WTC11 (cell line): Measurements from ENCODE around the gene ADCY6. TPM values are rescaled to one million over a fixed set of nuclear protein-coding genes. Genes with fewer than 3 reads are reported as not detected.
"Not testable (repeated sequence)": the region's sequence is repeated elsewhere in the genome, so short reads cannot be mapped to it uniquely, and the experiment has no call there.

Source experiments
- ATAC-seq: fragments of 200-7000 bp; cut with Tn5 transposase; 2 replicates; pipeline ENCODE4 v1.10.0; 2021; ENCODE audit warnings: mild to moderate bottlenecking, moderate library complexity
- CTCF ChIA-PET: fragments of 300-600 bp; sonication (Branson Sonifier 250); formaldehyde crosslinking; loops from one replicate; lab custom pipeline; 2021; ENCODE audit warnings: antibody characterized with exemption; lab: Charles Lee
- POLR2A ChIA-PET: fragments of 350-600 bp; sonication (Branson Sonifier 250); formaldehyde crosslinking; loops from one replicate; lab custom pipeline; 2021; ENCODE audit warnings: antibody characterized with exemption; lab: Charles Lee
- DNase-seq: peaks from one replicate; pipeline ENCODE4 v3.0.0; 2021; ENCODE audit warnings: low spot score
- H3K27ac Mint-ChIP-seq: 2 replicates; pipeline ENCODE4 v1.8.0; 2021; ENCODE audit warnings: mixed read lengths
- H3K27me3 Mint-ChIP-seq: 2 replicates; pipeline ENCODE4 v1.8.0; 2021; ENCODE audit warnings: low read depth, mild to moderate bottlenecking, moderate library complexity, mixed read lengths
- H3K36me3 Mint-ChIP-seq: 2 replicates; pipeline ENCODE4 v1.8.0; 2021; ENCODE audit warnings: mixed read lengths
- H3K4me1 Mint-ChIP-seq: 2 replicates; pipeline ENCODE4 v1.8.0; 2022; ENCODE audit warnings: mixed read lengths
- H3K4me3 Mint-ChIP-seq: 2 replicates; pipeline ENCODE4 v1.8.0; 2021; ENCODE audit warnings: mild to moderate bottlenecking, moderate library complexity, mixed read lengths
- H3K9me3 Mint-ChIP-seq: 2 replicates; pipeline ENCODE4 v1.8.0; 2021; ENCODE audit warnings: mixed read lengths
- AFF4 ChIP-seq: sonication (generic); formaldehyde crosslinking; IDR thresholded peaks from 2 replicates; pipeline ENCODE4 v1.8.1; 2023; ENCODE audit warnings: mild to moderate bottlenecking, missing genetic modification reagents, borderline replicate concordance
- ATF2 ChIP-seq: sonication (generic); formaldehyde crosslinking; IDR thresholded peaks from 2 replicates; pipeline ENCODE4 v1.8.1; 2022; ENCODE audit warnings: low read depth, missing genetic modification reagents, borderline replicate concordance
- CREM ChIP-seq: sonication (generic); formaldehyde crosslinking; IDR thresholded peaks from 2 replicates; pipeline ENCODE4 v1.8.1; 2022; ENCODE audit warnings: mild to moderate bottlenecking, missing genetic modification reagents, moderate library complexity
- FOXP4 ChIP-seq: sonication (generic); formaldehyde crosslinking; IDR thresholded peaks from 2 replicates; pipeline ENCODE4 v1.8.0; 2022; ENCODE audit warnings: mild to moderate bottlenecking, missing genetic modification reagents
- KAT7 ChIP-seq: sonication (generic); formaldehyde crosslinking; IDR thresholded peaks from 2 replicates; pipeline ENCODE4 v1.8.1; 2023; ENCODE audit warnings: missing genetic modification reagents, mild to moderate bottlenecking, borderline replicate concordance
- NFE2L1 ChIP-seq: sonication (generic); formaldehyde crosslinking; IDR thresholded peaks from 2 replicates; pipeline ENCODE4 v1.8.1; 2023; ENCODE audit warnings: missing genetic modification reagents
- NR3C1 ChIP-seq: sonication (generic); formaldehyde crosslinking; conservative IDR thresholded peaks from 2 replicates; pipeline ENCODE4 v1.8.1; 2023; ENCODE audit warnings: low read depth, mild to moderate bottlenecking, missing genetic modification reagents
- RELA ChIP-seq: sonication (generic); formaldehyde crosslinking; IDR thresholded peaks from 2 replicates; pipeline ENCODE4 v1.8.1; 2022; ENCODE audit warnings: missing genetic modification reagents, mild to moderate bottlenecking, borderline replicate concordance
- RORB ChIP-seq: fragments of 250-450 bp; sonication (Bioruptor Pico); IDR thresholded peaks from 2 replicates; pipeline ENCODE4 v1.9.0; 2021; ENCODE audit warnings: mild to moderate bottlenecking
- TEAD4 ChIP-seq: sonication (generic); formaldehyde crosslinking; IDR thresholded peaks from 2 replicates; pipeline ENCODE4 v1.8.0; 2022; ENCODE audit warnings: mild to moderate bottlenecking, missing genetic modification reagents
- USF1 ChIP-seq: sonication (generic); formaldehyde crosslinking; IDR thresholded peaks from 2 replicates; pipeline ENCODE4 v1.8.0; 2022; ENCODE audit warnings: mild to moderate bottlenecking, missing genetic modification reagents
- ZBTB43 ChIP-seq: sonication (generic); formaldehyde crosslinking; IDR thresholded peaks from 2 replicates; pipeline ENCODE4 v1.8.1; 2023; ENCODE audit warnings: mild to moderate bottlenecking, missing genetic modification reagents
- total RNA-seq: library from RNA; stranded (reverse); gene quantifications from 3 replicates; pipeline ENCODE4 v1.2.3, GENCODE V29; 2021

The ADCY6 gene
- total RNA-seq, 1 experiment from 2014 or later = 12.8 TPM

GRCh38 chr12:48736456-48736855, 52.4 kb downstream of the ADCY6 start (continued):
- TF ChIP-seq AFF4 (CRISPR knock-in tag) (no peak), RELA (no peak), RORB (CRISPR knock-in tag) (no peak), USF1 (CRISPR knock-in tag) (no peak), ZBTB43 (no peak), NFE2L1 (CRISPR knock-in tag) (no peak), FOXP4 (CRISPR knock-in tag) (no peak), CREM (no peak)
- TF ChIP-seq, all 79 proteins: peak for 0

GRCh38 chr12:48728807-48729206, 60.1 kb downstream of the ADCY6 start:
- DNase-seq (no peak), ATAC-seq (no peak)
- H3K4me3 Mint-ChIP-seq = no peak overlapping the region
- no peaks in the 10 kb centered on the region for H3K36me3 Mint-ChIP-seq
- ChIA-PET CTCF (interaction anchor here (0.6 kb wide), 1 partner anchor 11 kb away, joined by 3 read pairs; no protein-coding TSS in a partner anchor), POLR2A (no interaction called here)
- no peak for TF ChIP-seq ATF2 (CRISPR knock-in tag)
- TF ChIP-seq TEAD4 = no peak
- TF ChIP-seq KAT7 (CRISPR knock-in tag) = no peak
- TF ChIP-seq NR3C1 = no peak
- peaks cover 6% of the 10 kb centered on the region for H3K9me3 Mint-ChIP-seq
- H3K27me3 Mint-ChIP-seq = no peaks in the 10 kb centered on the region; the same call in 1 of the 2 replicates
- H3K27ac Mint-ChIP-seq = no peak overlapping the region
- H3K4me1 Mint-ChIP-seq = 0 out of 2 replicates have a peak, but pooled peaks cover 2% of the 10 kb centered on the region

GRCh38 chr12:48720737-48721136, 68.2 kb downstream of the ADCY6 start:
- H3K27me3 Mint-ChIP-seq = peaks cover 13% of the 10 kb centered on the region; the same call in 1 of the 2 replicates
- peaks cover 41% of the 10 kb centered on the region for H3K9me3 Mint-ChIP-seq
- DNase-seq, ATAC-seq, POLR2A ChIA-PET, H3K4me1 Mint-ChIP-seq, H3K27ac Mint-ChIP-seq, H3K4me3 Mint-ChIP-seq, CTCF ChIA-PET: not testable (repeated sequence)
- H3K36me3 Mint-ChIP-seq = peaks cover 11% of the 10 kb centered on the region

- POLR2A ChIA-PET, H3K27ac Mint-ChIP-seq: not testable (repeated sequence)
These were observed 68.7 kb downstream of the ADCY6 start for GRCh38 chr12:48720171-48720570.

GRCh38 chr12:48719002-48719401, 69.9 kb downstream of the ADCY6 start:
- H3K4me3 Mint-ChIP-seq, DNase-seq, POLR2A ChIA-PET, H3K27ac Mint-ChIP-seq, CTCF ChIA-PET, ATAC-seq: not testable (repeated sequence)
- peaks cover 12% of the 10 kb centered on the region for H3K4me1 Mint-ChIP-seq
- peaks cover 20% of the 10 kb centered on the region for H3K36me3 Mint-ChIP-seq
- peaks cover 13% of the 10 kb centered on the region; the same call in 1 of the 2 replicates for H3K27me3 Mint-ChIP-seq
- peaks cover 38% of the 10 kb centered on the region for H3K9me3 Mint-ChIP-seq

More at GRCh38 chr12:48720171-48720570, 68.7 kb downstream of the ADCY6 start:
- ATAC-seq, CTCF ChIA-PET, H3K4me3 Mint-ChIP-seq, DNase-seq, H3K4me1 Mint-ChIP-seq: not testable (repeated sequence)
- peaks cover 38% of the 10 kb centered on the region for H3K9me3 Mint-ChIP-seq
- peaks cover 11% of the 10 kb centered on the region for H3K36me3 Mint-ChIP-seq
- peaks cover 13% of the 10 kb centered on the region; the same call in 1 of the 2 replicates for H3K27me3 Mint-ChIP-seq
